PC-9 (cell line): ENCODE results near the gene EEF2K.
"Not testable (repeated sequence)": the region's sequence is repeated elsewhere in the genome, so short reads cannot be mapped to it uniquely, and the experiment has no call there.

Source experiments
- CTCF ChIP-seq: fragments of 200-600 bp; sonication (generic); conservative IDR thresholded peaks from 2 replicates; pipeline ENCODE4 v1.6.1; 2017; ENCODE audit warnings: mixed run types, antibody characterized with exemption, mild to moderate bottlenecking, moderate library complexity
- EZH2 ChIP-seq: fragments of 200-600 bp; sonication (generic); IDR thresholded peaks from 2 replicates; pipeline ENCODE4 v1.8.0; 2017; ENCODE audit warnings: antibody characterized with exemption, low read depth

- TF ChIP-seq CTCF, EZH2: not testable (repeated sequence)
Measured at GRCh38 chr16:22216832-22217225, 10.8 kb downstream of the EEF2K start.
